Activated T-helper 17 cell treated with anti-CD3 and anti-CD28 coated beads, Interleukin-2, amount 50 U/mL, for 72 hours (primary cell): ENCODE measurements around the gene TRPC4AP. TPM values are rescaled to one million over a fixed set of nuclear protein-coding genes. Genes with fewer than 3 reads are reported as not detected.
"Not testable (repeated sequence)": the region's sequence is repeated elsewhere in the genome, so short reads cannot be mapped to it uniquely, and the experiment has no call there.

ENCODE experiments used
- ATAC-seq: fragments of 150-1000 bp; cut with Tn5 transposase; replicated peaks from 2 replicates; pipeline ENCODE4 v1.10.0; 2021; ENCODE audit warnings: mild to moderate bottlenecking, moderate library complexity
- H3K27ac Mint-ChIP-seq: one replicate; pipeline ENCODE4 v1.8.0; 2022; ENCODE audit warnings: mixed read lengths
- H3K27me3 Mint-ChIP-seq: one replicate; pipeline ENCODE4 v1.8.0; 2022; ENCODE audit warnings: mixed read lengths
- H3K36me3 Mint-ChIP-seq: one replicate; pipeline ENCODE4 v1.8.0; 2022; ENCODE audit warnings: low read depth, mild to moderate bottlenecking, mixed read lengths
- H3K4me1 Mint-ChIP-seq: one replicate; pipeline ENCODE4 v1.8.0; 2022; ENCODE audit warnings: mixed read lengths
- H3K4me3 Mint-ChIP-seq: one replicate; pipeline ENCODE4 v1.8.0; 2022; ENCODE audit warnings: mild to moderate bottlenecking, mixed read lengths
- H3K9me3 Mint-ChIP-seq: one replicate; pipeline ENCODE4 v1.8.0; 2022; ENCODE audit warnings: mixed read lengths
- total RNA-seq, 2 donors: library from RNA; stranded (reverse); gene quantifications; one replicate each; pipeline ENCODE4 v1.2.3, GENCODE V29; 2022

Gene TRPC4AP
- total RNA-seq, 2 donors from 2014 or later: 34.1 to 54.3 TPM

DNA sequence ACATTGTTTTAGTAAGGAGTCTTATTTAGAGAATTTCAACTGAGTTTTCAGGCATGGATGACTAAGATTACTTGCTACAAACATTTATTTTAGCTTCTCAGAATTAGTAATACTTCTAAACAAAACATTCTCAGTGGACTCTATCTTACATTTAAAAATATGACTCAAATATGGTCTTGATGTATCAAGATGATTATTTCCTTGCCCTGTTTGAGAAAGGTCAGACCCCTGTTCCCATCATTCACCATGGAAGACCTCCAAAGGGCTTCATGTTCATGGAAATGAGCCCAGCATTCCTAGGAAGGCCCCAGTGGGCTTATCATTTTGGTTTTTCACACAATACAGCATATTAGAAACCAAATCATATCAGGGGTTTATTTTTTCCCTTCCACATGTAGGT is 24.6 kb upstream of the TRPC4AP start:
- peak; percentile 57 for ATAC-seq
- peaks cover 94% of the 10 kb centered on the region for H3K36me3 Mint-ChIP-seq
- peaks cover 6% of the 10 kb centered on the region for H3K4me1 Mint-ChIP-seq
- H3K27ac Mint-ChIP-seq: peak overlapping the region; percentile 86
- H3K4me3 Mint-ChIP-seq: no peak overlapping the region
- no peaks in the 10 kb centered on the region for H3K27me3 Mint-ChIP-seq
- no peaks in the 10 kb centered on the region for H3K9me3 Mint-ChIP-seq

DNA sequence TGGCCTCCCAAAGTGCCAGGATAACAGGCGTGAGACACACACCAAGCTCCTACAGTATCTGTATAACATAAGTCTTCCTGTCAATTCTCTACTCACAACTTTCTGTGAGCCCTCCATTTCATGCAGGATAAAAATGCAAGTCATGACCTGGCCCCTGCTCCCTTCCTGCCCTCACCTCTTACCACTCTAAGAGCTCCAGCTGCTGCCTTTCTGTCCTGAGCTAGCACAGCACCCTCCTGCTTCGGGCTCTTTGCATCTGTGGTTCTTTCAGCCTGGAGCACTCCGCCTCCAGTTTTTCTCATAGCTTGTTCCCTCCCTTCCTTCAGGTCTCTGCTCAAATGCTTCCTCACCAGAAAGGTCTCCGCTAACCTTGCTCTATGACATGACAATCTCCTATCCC is 23.7 kb upstream of the TRPC4AP start:
- peak overlapping the region; percentile 86 for H3K27ac Mint-ChIP-seq
- no peak for ATAC-seq
- H3K9me3 Mint-ChIP-seq: no peaks in the 10 kb centered on the region
- no peaks in the 10 kb centered on the region for H3K27me3 Mint-ChIP-seq
- peaks cover 94% of the 10 kb centered on the region for H3K36me3 Mint-ChIP-seq
- H3K4me1 Mint-ChIP-seq: peaks cover 6% of the 10 kb centered on the region
- no peak overlapping the region for H3K4me3 Mint-ChIP-seq

DNA sequence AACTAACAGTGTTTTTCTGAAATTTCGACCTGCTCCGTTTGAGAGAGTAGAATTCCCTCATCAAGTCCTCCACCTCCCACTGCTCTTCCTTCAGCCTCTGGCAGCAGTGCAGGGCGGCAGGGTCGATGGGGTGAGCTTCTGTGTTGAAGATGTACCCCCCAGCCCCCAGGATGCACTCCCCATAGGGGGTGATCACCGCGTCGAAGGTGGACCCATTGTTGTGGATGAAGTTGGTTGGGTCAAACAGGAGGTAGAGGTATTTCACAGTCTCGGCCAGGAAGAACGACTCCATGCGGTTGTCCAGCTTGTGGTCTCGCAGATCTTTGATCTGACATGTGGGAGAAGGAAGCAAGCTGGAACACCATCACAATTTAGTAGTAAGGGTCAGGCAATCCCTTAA is 23.0 kb upstream of the TRPC4AP start:
- ATAC-seq: no peak
- peaks cover 6% of the 10 kb centered on the region for H3K4me1 Mint-ChIP-seq
- no peak overlapping the region for H3K4me3 Mint-ChIP-seq
- peaks cover 89% of the 10 kb centered on the region for H3K36me3 Mint-ChIP-seq
- H3K9me3 Mint-ChIP-seq: no peaks in the 10 kb centered on the region
- peak overlapping the region; percentile 86 for H3K27ac Mint-ChIP-seq
- no peaks in the 10 kb centered on the region for H3K27me3 Mint-ChIP-seq

DNA sequence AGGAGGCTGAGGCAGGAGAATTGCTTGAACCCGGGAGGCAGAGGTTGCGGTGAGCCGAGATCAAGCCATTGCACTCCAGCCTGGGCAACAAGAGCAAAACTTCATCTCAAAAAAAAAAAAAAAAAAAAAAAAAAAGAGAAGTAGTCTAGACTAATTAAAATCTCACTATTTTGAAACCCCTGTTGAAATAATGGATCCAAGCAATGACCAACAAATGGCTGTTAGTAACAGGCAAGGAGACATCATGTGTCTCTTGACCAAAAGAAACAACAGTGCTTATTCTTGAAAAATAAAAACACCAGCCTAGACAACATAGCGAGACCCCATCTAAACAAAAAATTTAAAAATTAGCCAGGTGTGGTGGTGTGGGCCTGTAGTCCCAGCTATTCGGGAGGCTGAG is 19.7 kb upstream of the TRPC4AP start:
- not testable (repeated sequence) for ATAC-seq, H3K4me1 Mint-ChIP-seq, H3K27me3 Mint-ChIP-seq, H3K9me3 Mint-ChIP-seq, H3K4me3 Mint-ChIP-seq, H3K27ac Mint-ChIP-seq
- H3K36me3 Mint-ChIP-seq: peaks cover 61% of the 10 kb centered on the region

DNA sequence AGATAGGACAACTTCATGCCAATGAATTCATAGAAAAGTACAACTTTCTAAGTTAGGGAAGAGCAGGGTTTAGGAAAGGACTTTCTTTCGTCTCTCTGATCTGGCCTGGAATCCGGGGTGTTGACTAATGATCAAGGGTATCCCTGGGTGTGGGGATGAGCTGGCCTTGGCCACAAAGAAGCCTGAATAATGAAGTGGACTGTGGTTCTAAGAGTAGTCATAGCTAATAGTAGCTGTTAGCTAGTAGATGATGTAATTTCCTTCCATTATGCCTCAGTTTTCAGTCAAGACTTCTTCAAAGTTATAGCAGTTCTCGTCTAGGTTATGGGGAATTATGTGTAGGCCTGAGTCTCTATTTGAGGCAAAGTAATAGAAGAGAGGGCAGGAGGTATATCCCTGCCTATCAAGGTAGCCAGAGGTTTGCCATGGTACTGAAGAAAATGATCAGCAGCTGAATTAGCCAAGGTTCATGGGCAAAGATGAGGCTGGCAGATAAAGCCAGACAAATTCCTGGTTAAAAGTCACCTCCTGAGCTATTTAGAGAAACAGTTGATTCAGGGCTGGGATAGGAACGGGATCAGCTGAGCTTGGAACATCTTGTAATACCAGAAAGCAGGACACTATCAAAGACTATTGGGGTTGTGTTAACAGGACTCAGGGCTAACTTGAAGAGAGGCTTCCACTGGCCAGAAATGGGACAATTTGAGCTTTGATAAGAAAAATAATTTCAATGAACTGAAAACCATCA is 18.7 kb upstream of the TRPC4AP start:
- Mint-ChIP-seq H3K27me3 (no peaks in the 10 kb centered on the region), H3K27ac (peak overlapping the region; percentile 2), H3K36me3 (peaks cover 52% of the 10 kb centered on the region), H3K4me3 (no peak overlapping the region), H3K9me3 (no peaks in the 10 kb centered on the region), H3K4me1 (peaks cover 5% of the 10 kb centered on the region)
- ATAC-seq: peak; percentile 43

DNA sequence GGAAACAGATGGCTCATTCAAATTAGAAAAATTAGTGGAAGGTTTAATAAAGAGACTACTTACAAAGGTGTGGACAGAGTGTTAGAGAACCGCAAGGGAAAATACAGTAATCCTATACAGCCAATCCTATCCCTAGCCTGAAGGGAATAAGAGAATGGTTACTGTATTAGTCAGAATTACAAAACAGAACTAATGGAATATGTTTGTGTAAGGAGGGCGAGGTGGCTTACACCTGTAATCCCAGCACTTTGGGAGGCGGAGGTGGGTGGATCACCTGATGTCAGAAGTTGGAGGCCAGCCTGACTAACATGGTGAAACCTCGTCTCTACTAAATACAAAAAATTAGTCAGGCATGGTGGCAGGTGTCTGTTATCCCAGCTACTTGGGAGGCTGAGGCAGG is 16.3 kb upstream of the TRPC4AP start:
- H3K9me3 Mint-ChIP-seq: no peaks in the 10 kb centered on the region
- H3K36me3 Mint-ChIP-seq: peaks cover 28% of the 10 kb centered on the region
- no peak overlapping the region for H3K4me3 Mint-ChIP-seq
- peaks cover 5% of the 10 kb centered on the region for H3K4me1 Mint-ChIP-seq
- no peaks in the 10 kb centered on the region for H3K27me3 Mint-ChIP-seq
- H3K27ac Mint-ChIP-seq: no peak overlapping the region
- no peak for ATAC-seq

DNA sequence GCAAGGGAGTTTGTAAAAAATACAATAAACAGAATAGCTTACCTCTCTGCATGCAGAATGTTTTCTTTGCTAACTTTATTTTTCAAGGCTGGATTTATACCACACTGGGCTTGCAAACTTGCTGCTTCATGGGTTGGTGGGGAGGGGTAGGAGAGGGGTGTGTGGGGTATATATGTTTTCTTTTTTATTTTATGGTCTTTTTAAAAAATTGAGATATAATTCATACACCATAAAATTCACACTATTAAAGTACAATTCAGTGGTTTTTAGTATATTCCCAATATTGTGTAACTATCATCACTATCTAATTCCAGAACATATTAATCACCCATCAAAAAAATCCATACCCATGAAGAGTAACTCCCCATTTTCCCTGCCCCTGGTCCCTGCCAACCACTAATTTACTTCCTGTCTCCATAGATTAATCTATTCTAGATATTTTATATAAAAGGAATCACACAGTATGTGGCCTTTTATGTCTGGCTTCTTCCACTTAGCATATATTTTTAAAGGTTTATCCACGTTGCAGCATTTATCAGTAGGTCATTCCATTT is 14.3 kb upstream of the TRPC4AP start:
- H3K27ac Mint-ChIP-seq: no peak overlapping the region
- ATAC-seq: no peak
- H3K36me3 Mint-ChIP-seq: peaks cover 13% of the 10 kb centered on the region
- no peaks in the 10 kb centered on the region for H3K27me3 Mint-ChIP-seq
- H3K4me3 Mint-ChIP-seq: no peak overlapping the region
- peaks cover 5% of the 10 kb centered on the region for H3K4me1 Mint-ChIP-seq
- no peaks in the 10 kb centered on the region for H3K9me3 Mint-ChIP-seq

DNA sequence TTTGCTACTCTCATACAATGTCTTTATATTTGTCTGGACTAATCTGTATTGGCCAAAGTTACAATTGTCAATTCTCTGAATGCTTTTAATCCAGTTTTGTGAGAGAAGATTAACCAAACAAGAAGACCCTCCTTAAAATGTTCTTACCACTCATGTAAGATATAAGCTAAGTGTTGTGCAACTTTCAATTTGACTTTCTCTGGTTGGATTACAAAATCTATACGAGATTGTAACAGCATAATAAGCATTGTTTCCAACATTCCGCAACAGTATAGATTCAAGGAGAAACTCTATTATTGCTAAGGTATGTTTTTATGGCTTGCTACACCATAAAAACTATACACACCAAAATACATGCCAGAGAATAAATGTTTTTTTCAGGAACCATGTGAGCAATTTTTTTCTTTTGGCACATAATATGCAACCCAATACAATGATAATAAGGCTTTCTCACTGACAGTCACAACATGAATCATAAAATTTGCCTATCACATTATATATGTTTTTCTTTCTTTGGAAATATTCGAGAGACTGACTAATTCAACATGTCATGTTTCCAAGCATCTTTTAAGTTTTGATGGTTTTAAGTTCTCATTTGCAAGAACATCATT is 12.2 kb upstream of the TRPC4AP start:
- Mint-ChIP-seq H3K9me3 (no peaks in the 10 kb centered on the region), H3K27me3 (peaks cover 3% of the 10 kb centered on the region), H3K36me3 (no peaks in the 10 kb centered on the region), H3K27ac (no peak overlapping the region), H3K4me1 (no peaks in the 10 kb centered on the region), H3K4me3 (no peak overlapping the region)
- no peak for ATAC-seq

DNA sequence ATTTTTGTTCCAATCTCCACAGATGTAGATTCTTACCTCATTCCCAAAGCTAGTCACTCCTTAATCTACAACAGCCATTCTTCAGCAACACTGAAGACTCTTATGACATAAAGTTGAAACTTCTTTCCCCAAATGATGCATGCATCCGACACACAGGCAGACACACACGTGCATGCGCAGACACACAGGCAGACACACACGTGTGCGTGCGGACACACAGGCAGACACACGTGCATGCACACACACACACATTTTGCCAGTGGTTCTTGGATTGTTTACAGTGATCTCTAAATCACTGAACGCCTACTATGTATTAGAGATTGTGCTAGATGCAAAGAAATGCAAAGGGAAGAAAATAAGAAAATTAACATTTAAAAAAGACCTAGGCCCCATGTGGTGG is 9.0 kb upstream of the TRPC4AP start:
- Mint-ChIP-seq H3K36me3 (no peaks in the 10 kb centered on the region), H3K27me3 (peaks cover 3% of the 10 kb centered on the region), H3K9me3 (no peaks in the 10 kb centered on the region), H3K4me3 (no peak overlapping the region), H3K4me1 (no peaks in the 10 kb centered on the region), H3K27ac (no peak overlapping the region)
- ATAC-seq: no peak

DNA sequence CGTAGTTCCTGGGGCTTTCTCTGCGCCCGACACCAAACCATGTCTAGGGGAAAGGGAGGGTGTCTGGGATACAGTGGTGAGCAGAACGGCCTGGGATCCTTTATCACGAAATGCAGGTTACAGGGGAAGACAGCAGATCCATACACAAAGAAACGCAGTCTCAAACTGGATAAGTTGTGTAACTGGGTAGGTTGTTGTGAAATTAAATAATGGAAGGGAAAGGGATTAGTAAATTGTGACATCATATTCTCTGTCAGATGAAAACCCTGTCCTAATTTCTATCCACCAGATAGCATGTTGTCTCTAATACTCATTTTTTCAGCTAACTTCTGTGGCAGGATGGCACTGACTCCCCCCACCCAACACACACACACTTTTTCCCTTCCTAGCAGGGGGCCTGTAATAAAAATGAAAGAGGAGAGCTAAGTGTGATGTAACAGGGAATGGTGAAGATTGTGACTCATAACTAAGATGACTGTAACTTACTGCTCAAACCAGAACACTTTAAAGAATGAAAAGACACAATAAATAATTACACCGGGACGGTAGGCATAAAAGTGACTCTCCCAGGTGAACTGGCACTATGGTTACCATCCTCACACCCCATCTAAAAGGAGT is 769 bp upstream of the TRPC4AP start:
- Mint-ChIP-seq H3K27me3 (no peaks in the 10 kb centered on the region), H3K36me3 (peaks cover 16% of the 10 kb centered on the region), H3K9me3 (no peaks in the 10 kb centered on the region), H3K4me3 (peak overlapping the region; percentile 91), H3K27ac (peak overlapping the region; percentile 91), H3K4me1 (peaks cover 22% of the 10 kb centered on the region)
- peak; percentile 58 for ATAC-seq

DNA sequence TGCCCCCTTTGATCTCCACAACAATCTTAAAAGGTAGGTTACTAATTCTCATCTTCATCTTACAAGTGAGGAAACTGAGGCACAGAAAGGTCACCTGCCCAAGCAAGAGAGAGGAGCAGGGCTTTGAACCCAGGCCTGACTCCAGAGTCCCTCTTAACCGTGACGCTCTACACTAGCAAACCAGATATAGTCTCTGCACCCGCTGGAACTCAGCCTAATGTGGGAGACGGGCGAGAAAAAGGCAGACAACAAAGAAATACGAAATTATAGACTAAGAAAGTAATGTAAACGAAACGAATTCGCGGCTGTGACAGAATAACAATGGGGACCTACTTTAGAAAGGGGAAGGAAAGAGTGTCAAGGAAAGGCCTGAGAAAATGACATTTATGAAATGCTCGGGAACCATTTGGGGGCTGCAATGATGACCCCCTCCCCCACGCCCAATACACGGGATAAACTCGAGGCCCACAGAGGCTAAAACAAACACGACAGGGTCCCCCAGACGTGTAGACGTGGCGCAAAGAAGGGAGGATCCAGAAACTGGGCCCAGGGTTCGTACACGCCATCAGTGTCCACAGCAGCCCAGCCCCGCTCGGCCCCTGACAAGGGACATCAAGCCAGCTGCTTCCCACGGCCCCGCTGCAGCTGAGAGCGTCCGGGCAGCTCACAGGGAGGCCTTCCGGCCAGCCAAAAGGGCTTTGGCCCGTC is 637 bp downstream of the TRPC4AP start:
- Mint-ChIP-seq H3K4me3 (peak overlapping the region; percentile 91), H3K27me3 (no peaks in the 10 kb centered on the region), H3K36me3 (peaks cover 22% of the 10 kb centered on the region), H3K27ac (peak overlapping the region; percentile 91), H3K9me3 (no peaks in the 10 kb centered on the region), H3K4me1 (peaks cover 27% of the 10 kb centered on the region)
- ATAC-seq: peak; percentile 15

DNA sequence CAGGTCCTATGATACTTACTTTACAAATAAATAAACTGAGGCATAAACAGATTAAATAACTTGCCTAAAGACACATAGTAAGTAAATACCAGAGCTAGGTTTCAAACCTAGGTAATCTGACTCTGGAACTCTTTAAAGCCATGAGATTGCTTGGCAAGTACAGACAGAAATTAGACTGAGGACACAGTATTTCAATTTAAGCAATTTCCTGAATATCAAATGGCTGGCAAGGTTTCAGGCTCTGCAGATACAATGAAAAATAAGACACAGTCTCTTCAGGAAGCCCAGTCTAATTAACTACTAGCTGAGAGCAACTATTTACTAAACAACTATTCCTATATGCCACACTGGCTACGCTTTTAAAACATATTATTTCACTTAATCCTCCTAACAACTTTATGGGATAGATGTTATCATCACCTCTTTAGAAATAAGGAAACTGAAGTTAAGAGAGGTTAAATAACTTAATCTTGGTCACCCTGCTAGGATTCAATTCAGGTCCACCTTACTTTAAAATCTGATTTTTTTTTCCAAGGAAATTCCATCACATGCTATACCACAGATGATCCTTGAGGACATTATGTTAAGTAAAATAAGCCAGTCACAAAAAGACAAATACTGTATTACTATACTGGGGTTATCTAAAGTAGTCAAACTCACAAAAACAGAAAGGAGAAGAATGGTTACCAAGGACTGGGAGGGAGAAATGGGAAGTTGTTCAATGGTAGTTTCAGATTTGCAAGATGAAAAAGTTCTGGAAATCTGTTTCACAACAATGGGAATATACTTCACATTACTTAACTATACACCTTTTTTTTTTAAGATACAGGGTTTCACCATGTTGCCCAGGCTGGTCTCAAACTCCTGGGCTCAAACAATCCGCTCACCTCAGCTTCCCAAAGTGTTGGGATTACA is 4.1 kb downstream of the TRPC4AP start:
- peak overlapping the region; percentile 1 for H3K4me3 Mint-ChIP-seq
- H3K27me3 Mint-ChIP-seq: no peaks in the 10 kb centered on the region
- peaks cover 30% of the 10 kb centered on the region for H3K36me3 Mint-ChIP-seq
- ATAC-seq: no peak
- peaks cover 26% of the 10 kb centered on the region for H3K4me1 Mint-ChIP-seq
- no peaks in the 10 kb centered on the region for H3K9me3 Mint-ChIP-seq
- peak overlapping the region; percentile 28 for H3K27ac Mint-ChIP-seq

DNA sequence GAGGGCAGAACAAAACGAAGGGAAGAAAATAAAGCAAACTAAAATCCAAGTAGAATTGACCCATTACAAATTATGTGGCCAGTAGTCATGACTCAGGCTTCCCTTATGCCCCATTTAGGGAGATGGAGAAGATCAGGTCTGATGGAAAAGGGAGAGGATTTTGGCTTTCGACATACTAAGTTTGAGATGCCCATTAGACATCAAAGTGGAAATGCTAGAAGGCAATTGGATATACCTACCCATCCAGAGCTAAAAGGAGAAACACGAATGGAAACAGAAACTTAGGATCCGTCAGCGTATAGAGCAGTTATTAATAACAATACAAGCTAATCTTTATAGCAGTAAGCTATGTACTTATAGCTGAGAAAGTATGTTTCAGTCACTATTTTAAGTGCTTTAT is 4.8 kb downstream of the TRPC4AP start:
- H3K4me3 Mint-ChIP-seq: peak overlapping the region; percentile 1
- H3K9me3 Mint-ChIP-seq: no peaks in the 10 kb centered on the region
- no peaks in the 10 kb centered on the region for H3K27me3 Mint-ChIP-seq
- no peak for ATAC-seq
- H3K36me3 Mint-ChIP-seq: peaks cover 32% of the 10 kb centered on the region
- no peak overlapping the region for H3K27ac Mint-ChIP-seq
- H3K4me1 Mint-ChIP-seq: peaks cover 19% of the 10 kb centered on the region

DNA sequence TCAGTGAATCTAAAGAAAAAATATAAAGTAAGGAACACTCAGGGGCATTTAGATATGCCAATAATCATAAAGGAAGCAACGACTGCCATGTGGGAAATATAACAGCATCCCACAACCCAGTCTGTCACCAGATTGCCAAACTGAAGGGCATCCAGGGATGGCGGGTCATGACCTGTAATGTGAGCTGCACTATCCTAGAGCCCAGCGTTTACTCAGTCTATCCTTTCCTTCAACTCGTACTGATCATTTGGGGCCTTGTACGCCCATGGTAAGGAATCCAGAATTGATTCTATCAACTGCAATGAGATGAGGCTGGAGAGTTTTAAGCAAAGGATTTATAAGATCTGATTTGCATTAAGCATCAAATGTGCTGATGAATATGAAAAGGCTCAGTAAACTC is 5.3 kb downstream of the TRPC4AP start:
- H3K4me3 Mint-ChIP-seq: peak overlapping the region; percentile 1
- no peak overlapping the region for H3K27ac Mint-ChIP-seq

More for the DNA sequence above, 5.3 kb downstream of the TRPC4AP start:
- ATAC-seq: no peak
- no peaks in the 10 kb centered on the region for H3K9me3 Mint-ChIP-seq
- peaks cover 19% of the 10 kb centered on the region for H3K4me1 Mint-ChIP-seq
- no peaks in the 10 kb centered on the region for H3K27me3 Mint-ChIP-seq
- H3K36me3 Mint-ChIP-seq: peaks cover 32% of the 10 kb centered on the region
